Activated B cell treated with CpG ODN at 0.5 μM for 24 hours (primary cell): ENCODE measurements around the gene TCERG1L. TPM values are rescaled to one million over a fixed set of nuclear protein-coding genes. Genes with fewer than 3 reads are reported as not detected.

Experiments
- ATAC-seq: fragments of 200-7000 bp; cut with Tn5 transposase; one replicate; pipeline ENCODE4 v1.10.0; 2021; ENCODE audit warnings: low read depth, mild to moderate bottlenecking, moderate library complexity
- CTCF ChIA-PET: fragments of 350-600 bp; sonication (Branson Sonifier 250); formaldehyde crosslinking; loops from one replicate; lab custom pipeline; 2021; ENCODE audit warnings: antibody characterized with exemption; lab: Charles Lee
- POLR2A ChIA-PET: fragments of 350-600 bp; sonication (Branson Sonifier 250); formaldehyde crosslinking; loops from one replicate; lab custom pipeline; 2021; ENCODE audit warnings: antibody characterized with exemption; lab: Charles Lee
- DNase-seq: peaks from one replicate; pipeline ENCODE4 v3.0.0; 2022
- H3K27ac Mint-ChIP-seq: one replicate; pipeline ENCODE4 v1.8.0; 2020; ENCODE audit warnings: mixed read lengths
- H3K27me3 Mint-ChIP-seq: one replicate; pipeline ENCODE4 v1.8.0; 2021; ENCODE audit warnings: mixed read lengths
- H3K36me3 Mint-ChIP-seq: one replicate; pipeline ENCODE4 v1.8.0; 2021; ENCODE audit warnings: low read depth, mixed read lengths
- H3K4me1 Mint-ChIP-seq: one replicate; pipeline ENCODE4 v1.8.0; 2021; ENCODE audit warnings: mixed read lengths
- H3K4me3 Mint-ChIP-seq: one replicate; pipeline ENCODE4 v1.8.0; 2020; ENCODE audit warnings: mild to moderate bottlenecking, mixed read lengths
- H3K9me3 Mint-ChIP-seq: one replicate; pipeline ENCODE4 v1.8.0; 2020; ENCODE audit warnings: mixed read lengths
- intact Hi-C: fragments of 100-400 bp; cut with micrococcal nuclease; formaldehyde crosslinking; loops from one replicate; pipeline ENCODE4 v1.15.1; 2024
- total RNA-seq: library from RNA; stranded (reverse); gene quantifications from 2 replicates; pipeline ENCODE4 v1.2.3, GENCODE V29; 2022
- TF ChIP-seq, protein P1 (sequence below): fragments of 200-600 bp; IDR thresholded peaks from one replicate; pipeline ENCODE4 v1.8.0; 2022; ENCODE audit warnings: antibody characterized with exemption, mild to moderate bottlenecking

TCERG1L gene
- total RNA-seq, 1 donor from 2014 or later, result not detected

- ChIA-PET CTCF (no interaction called here), POLR2A (no interaction called here)
- no peaks in the 10 kb centered on the region for H3K36me3 Mint-ChIP-seq
- intact Hi-C loops, result no loop called here
- TF ChIP-seq, protein P1, sequence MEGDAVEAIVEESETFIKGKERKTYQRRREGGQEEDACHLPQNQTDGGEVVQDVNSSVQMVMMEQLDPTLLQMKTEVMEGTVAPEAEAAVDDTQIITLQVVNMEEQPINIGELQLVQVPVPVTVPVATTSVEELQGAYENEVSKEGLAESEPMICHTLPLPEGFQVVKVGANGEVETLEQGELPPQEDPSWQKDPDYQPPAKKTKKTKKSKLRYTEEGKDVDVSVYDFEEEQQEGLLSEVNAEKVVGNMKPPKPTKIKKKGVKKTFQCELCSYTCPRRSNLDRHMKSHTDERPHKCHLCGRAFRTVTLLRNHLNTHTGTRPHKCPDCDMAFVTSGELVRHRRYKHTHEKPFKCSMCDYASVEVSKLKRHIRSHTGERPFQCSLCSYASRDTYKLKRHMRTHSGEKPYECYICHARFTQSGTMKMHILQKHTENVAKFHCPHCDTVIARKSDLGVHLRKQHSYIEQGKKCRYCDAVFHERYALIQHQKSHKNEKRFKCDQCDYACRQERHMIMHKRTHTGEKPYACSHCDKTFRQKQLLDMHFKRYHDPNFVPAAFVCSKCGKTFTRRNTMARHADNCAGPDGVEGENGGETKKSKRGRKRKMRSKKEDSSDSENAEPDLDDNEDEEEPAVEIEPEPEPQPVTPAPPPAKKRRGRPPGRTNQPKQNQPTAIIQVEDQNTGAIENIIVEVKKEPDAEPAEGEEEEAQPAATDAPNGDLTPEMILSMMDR, result no peak
- no peaks in the 10 kb centered on the region for H3K27me3 Mint-ChIP-seq
- DNase-seq (no peak), ATAC-seq (no peak)
- no peaks in the 10 kb centered on the region for H3K4me1 Mint-ChIP-seq
- H3K27ac Mint-ChIP-seq, result no peak overlapping the region
- peaks cover 3% of the 10 kb centered on the region for H3K9me3 Mint-ChIP-seq
- H3K4me3 Mint-ChIP-seq, result no peak overlapping the region
Measured at GRCh38 chr10:131049016-131049415, 262.5 kb downstream of the TCERG1L start.

DNA sequence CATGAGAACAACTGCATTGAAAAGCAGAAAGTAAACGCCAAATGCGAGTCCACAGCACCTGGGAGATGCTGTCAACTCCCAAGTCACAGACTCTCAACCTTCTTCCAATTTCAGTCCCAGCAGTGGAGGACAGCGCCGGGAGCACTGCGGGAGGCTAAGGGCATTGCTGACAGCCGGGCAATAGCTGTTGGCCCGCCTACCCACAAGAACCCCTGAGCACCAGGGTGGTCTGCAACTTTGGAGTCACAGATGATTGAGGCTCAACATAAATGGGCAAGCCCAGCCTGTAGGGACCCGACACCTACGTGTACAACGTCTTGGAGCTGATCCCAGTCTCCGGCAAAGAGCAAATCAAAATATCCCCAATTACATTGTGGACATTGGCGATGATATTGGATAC, 262.9 kb downstream of the TCERG1L start:
- Mint-ChIP-seq H3K9me3 (peaks cover 3% of the 10 kb centered on the region), H3K4me1 (no peaks in the 10 kb centered on the region), H3K36me3 (no peaks in the 10 kb centered on the region), H3K4me3 (no peak overlapping the region), H3K27ac (no peak overlapping the region), H3K27me3 (no peaks in the 10 kb centered on the region)
- DNase-seq, result no peak
- ChIA-PET POLR2A (no interaction called here), CTCF (no interaction called here)
- intact Hi-C loops, result no loop called here
- ATAC-seq, result no peak
- TF ChIP-seq, protein P1, result no peak

DNA sequence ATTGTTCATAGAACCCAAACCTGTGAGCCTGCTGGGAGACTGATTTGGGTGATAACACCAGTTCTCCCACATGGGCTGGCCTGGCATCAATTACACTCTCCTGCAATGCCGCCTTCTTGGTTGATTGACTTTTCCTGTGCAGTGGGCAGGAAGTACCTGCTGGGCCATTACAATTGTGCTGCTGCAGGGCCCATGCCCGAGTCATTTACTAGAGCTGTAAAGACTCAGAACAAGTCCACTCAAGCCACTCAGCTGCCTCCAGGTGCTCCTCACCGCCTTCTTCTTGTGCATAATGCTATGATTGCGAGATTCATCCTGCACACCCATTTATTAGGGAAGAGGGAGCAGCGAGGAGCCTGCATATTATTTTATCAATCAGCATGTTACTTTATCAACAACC, 264.0 kb downstream of the TCERG1L start:
- ChIA-PET POLR2A (no interaction called here), CTCF (no interaction called here)
- no peak overlapping the region for H3K27ac Mint-ChIP-seq
- H3K4me3 Mint-ChIP-seq, result no peak overlapping the region
- DNase-seq (no peak), ATAC-seq (no peak)
- peaks cover 3% of the 10 kb centered on the region for H3K9me3 Mint-ChIP-seq
- no peaks in the 10 kb centered on the region for H3K36me3 Mint-ChIP-seq
- H3K27me3 Mint-ChIP-seq, result no peaks in the 10 kb centered on the region
- TF ChIP-seq, protein P1, result no peak
- H3K4me1 Mint-ChIP-seq, result no peaks in the 10 kb centered on the region
- intact Hi-C loops, result no loop called here

GRCh38 chr10:131046194-131046593, 265.3 kb downstream of the TCERG1L start:
- H3K4me1 Mint-ChIP-seq, result no peaks in the 10 kb centered on the region
- intact Hi-C loops, result no loop called here
- no peak for ATAC-seq
- DNase-seq, result no peak
- H3K4me3 Mint-ChIP-seq, result no peak overlapping the region
- CTCF ChIA-PET, result no interaction called here
- POLR2A ChIA-PET, result no interaction called here
- no peaks in the 10 kb centered on the region for H3K36me3 Mint-ChIP-seq
- H3K27me3 Mint-ChIP-seq, result no peaks in the 10 kb centered on the region
- no peak overlapping the region for H3K27ac Mint-ChIP-seq
- TF ChIP-seq, protein P1, result no peak
- H3K9me3 Mint-ChIP-seq, result peaks cover 3% of the 10 kb centered on the region

- H3K9me3 Mint-ChIP-seq, result peaks cover 4% of the 10 kb centered on the region
- no peaks in the 10 kb centered on the region for H3K4me1 Mint-ChIP-seq
- H3K27me3 Mint-ChIP-seq, result no peaks in the 10 kb centered on the region
- TF ChIP-seq, protein P1, result no peak
- intact Hi-C loops, result no loop called here
- H3K27ac Mint-ChIP-seq, result no peak overlapping the region
- no peaks in the 10 kb centered on the region for H3K36me3 Mint-ChIP-seq
- ATAC-seq, result no peak
- H3K4me3 Mint-ChIP-seq, result no peak overlapping the region
- no peak for DNase-seq
- ChIA-PET POLR2A (no interaction called here), CTCF (no interaction called here)
Measured at GRCh38 chr10:131044379-131045111, 267.0 kb downstream of the TCERG1L start.
